Gastroesophageal sphincter (tissue), 4 donors: ENCODE data around the gene CATSPERZ. TPM values are rescaled to one million over a fixed set of nuclear protein-coding genes. Genes with fewer than 3 reads are reported as not detected.

ENCODE experiments used
- ATAC-seq: fragments of 150-250 bp; one replicate; pipeline ENCODE4 v1.9.1; 2016; ENCODE audit warnings: mild to moderate bottlenecking, moderate library complexity
- H3K27ac ChIP-seq, 4 donors: fragments of 200-600 bp; sonication (generic) in 3 of 4; 1 replicate in 3 of 4; 2 replicates in 1 of 4; pipeline ENCODE4 v1.5.1; 2016 to 2019
- H3K27me3 ChIP-seq: fragments of 200-600 bp; sonication (generic); one replicate; pipeline ENCODE4 v1.5.1; 2019
- H3K36me3 ChIP-seq, 2 donors: fragments of 200-600 bp; sonication (generic); one replicate each; pipeline ENCODE4 v1.5.1; 2019; ENCODE audit warnings: control low read depth in 1 of 2
- H3K4me1 ChIP-seq, 3 donors: fragments of 200-600 bp; sonication (generic); 1 replicate in 2 of 3; 2 replicates in 1 of 3; pipeline ENCODE4 v1.5.1; 2016 to 2019; ENCODE audit warnings: control low read depth in 2 of 3
- H3K4me3 ChIP-seq, 2 donors: fragments of 200-600 bp; sonication (generic); one replicate each; pipeline ENCODE4 v1.5.1; 2019; ENCODE audit warnings: mild to moderate bottlenecking in 1 of 2, moderate library complexity in 1 of 2
- H3K9me3 ChIP-seq, 3 donors: fragments of 200-600 bp; sonication (generic); one replicate each; pipeline ENCODE4 v1.5.1; 2017 to 2019; ENCODE audit warnings: control low read depth in 2 of 3
- EP300 ChIP-seq: sonication (generic); formaldehyde crosslinking; IDR thresholded peaks from one replicate; pipeline ENCODE4 v1.6.1; 2017; ENCODE audit warnings: antibody characterized with exemption, mild to moderate bottlenecking
- POLR2A ChIP-seq, 2 donors: fragments of 450-650 bp; IDR thresholded peaks; one replicate each; pipeline ENCODE4 v1.6.1; 2017; ENCODE audit warnings: antibody characterized with exemption in 2 of 2, mild to moderate bottlenecking in 2 of 2, moderate library complexity in 1 of 2
- POLR2AphosphoS5 ChIP-seq: sonication (generic); formaldehyde crosslinking; IDR thresholded peaks from one replicate; pipeline ENCODE4 v1.6.1; 2017; ENCODE audit warnings: antibody characterized with exemption
- WGBS, 2 donors: methylation state at CpG; one replicate each; pipeline ENCODE4 v1.1.5; 2018; ENCODE audit warnings: low coverage in 1 of 2; 5-methylcytosine and 5-hydroxymethylcytosine counted together
- total RNA-seq, 4 donors: library from RNA; depleted of rRNA; stranded (reverse); fragments of >200 nt; gene quantifications; one replicate each; pipeline ENCODE4 v1.1.0, GENCODE V29; 2016
- TF ChIP-seq, protein P1 (sequence below), 4 experiments: fragments of 200-600 bp in 2 of 4; fragments of 450-650 bp in 2 of 4; sonication (generic) in 1 of 4; IDR thresholded peaks; one replicate each; pipeline ENCODE4 v1.5.1; 2017 to 2019; ENCODE audit warnings: antibody characterized with exemption in 4 of 4, mild to moderate bottlenecking in 2 of 4, moderate library complexity in 2 of 4

The CATSPERZ gene
- total RNA-seq, 4 donors from 2014 or later, result not detected

DNA sequence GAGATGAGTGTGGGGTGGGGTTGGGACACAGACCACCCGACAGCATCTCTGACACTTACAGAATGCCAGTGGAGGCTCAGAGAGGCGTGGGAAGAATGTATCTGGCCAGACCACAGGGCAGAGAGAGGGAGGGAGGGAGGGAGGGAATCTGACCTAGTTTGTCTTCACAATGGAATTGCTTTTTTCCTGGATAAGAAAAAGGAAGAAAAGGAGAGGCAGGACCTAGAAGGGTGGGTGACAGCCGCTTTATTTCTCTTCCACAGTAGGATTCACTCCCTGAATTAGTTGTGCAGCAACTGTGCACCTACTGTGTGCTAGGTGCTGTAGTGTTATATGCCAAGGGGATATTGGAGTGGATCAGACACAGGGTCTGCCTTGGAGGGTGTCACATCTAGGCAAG, 5.4 kb upstream of the CATSPERZ start:
- Histone ChIP-seq H3K4me1 (peaks cover 0 to 30% (median 21%) of the 10 kb centered on the region in 3 donors), H3K27ac (no peak overlapping the region), H3K36me3 (peaks cover 0 to 2% of the 10 kb centered on the region in 2 donors), H3K27me3 (peaks cover 100% of the 10 kb centered on the region), H3K9me3 (no peaks in the 10 kb centered on the region), H3K4me3 (no peak overlapping the region)
- no peak for ATAC-seq
- TF ChIP-seq, protein P1, sequence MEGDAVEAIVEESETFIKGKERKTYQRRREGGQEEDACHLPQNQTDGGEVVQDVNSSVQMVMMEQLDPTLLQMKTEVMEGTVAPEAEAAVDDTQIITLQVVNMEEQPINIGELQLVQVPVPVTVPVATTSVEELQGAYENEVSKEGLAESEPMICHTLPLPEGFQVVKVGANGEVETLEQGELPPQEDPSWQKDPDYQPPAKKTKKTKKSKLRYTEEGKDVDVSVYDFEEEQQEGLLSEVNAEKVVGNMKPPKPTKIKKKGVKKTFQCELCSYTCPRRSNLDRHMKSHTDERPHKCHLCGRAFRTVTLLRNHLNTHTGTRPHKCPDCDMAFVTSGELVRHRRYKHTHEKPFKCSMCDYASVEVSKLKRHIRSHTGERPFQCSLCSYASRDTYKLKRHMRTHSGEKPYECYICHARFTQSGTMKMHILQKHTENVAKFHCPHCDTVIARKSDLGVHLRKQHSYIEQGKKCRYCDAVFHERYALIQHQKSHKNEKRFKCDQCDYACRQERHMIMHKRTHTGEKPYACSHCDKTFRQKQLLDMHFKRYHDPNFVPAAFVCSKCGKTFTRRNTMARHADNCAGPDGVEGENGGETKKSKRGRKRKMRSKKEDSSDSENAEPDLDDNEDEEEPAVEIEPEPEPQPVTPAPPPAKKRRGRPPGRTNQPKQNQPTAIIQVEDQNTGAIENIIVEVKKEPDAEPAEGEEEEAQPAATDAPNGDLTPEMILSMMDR (IDR thresholded peaks at IDR 0.05), result no peak
- TF ChIP-seq EP300 (no peak), POLR2A (IDR thresholded peaks at IDR 0.05) (no peak), POLR2AphosphoS5 (no peak)
- WGBS, 2 donors, result 14 to 35% methylated on average over 3 of the region's 3 CpGs

DNA sequence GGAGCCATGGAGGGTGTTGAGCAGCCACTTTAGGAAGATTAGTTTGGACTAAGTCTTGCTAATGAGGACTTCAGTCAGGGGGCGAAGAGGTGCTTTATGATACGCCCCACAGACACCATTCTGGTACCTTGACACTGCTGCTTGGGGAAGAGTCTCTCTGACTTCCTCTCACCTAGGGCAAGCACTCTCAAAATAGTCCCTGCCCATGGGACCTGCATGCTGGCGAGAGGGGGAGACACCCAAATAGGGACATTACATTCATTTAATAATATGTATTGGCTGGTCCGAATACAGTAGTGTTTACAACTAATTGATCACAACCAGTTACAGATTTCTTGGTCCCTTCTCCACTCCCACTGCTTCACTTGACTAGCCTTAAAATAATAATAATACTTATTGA, 4.4 kb upstream of the CATSPERZ start:
- H3K36me3 ChIP-seq, result no peaks in the 10 kb centered on the region
- ATAC-seq, result no peak
- H3K27ac ChIP-seq, result no peak overlapping the region
- H3K9me3 ChIP-seq, result no peaks in the 10 kb centered on the region
- peaks cover 100% of the 10 kb centered on the region for H3K27me3 ChIP-seq
- H3K4me3 ChIP-seq, result no peak overlapping the region
- TF ChIP-seq POLR2AphosphoS5 (no peak), POLR2A (IDR thresholded peaks at IDR 0.05) (no peak), EP300 (no peak)
- TF ChIP-seq, protein P1 (IDR thresholded peaks at IDR 0.05), result no peak
- 79 to 94% methylated on average over 2 to 4 of the region's 4 CpGs for WGBS, 2 donors
- H3K4me1 ChIP-seq, result peaks cover 0 to 40% (median 28%) of the 10 kb centered on the region in 3 donors

DNA sequence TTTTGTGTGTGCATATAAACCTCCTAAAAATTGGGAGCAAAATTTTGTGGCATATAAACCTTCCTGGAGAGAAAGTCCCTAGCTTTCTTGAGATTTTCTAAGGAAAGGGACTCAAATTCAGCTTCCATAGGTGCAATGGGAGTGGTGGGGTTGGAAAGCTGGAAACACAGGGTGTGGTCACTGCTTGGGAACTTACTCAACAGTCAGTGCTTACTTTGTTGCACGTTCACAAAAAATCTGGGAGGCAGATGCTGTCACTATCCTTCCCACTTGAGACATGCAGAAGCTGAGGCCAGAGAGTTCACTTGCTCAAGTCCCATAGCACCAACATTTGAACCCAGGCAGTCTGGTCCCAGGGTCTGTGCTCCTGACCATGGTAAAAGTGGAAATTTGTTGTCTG, 3.9 kb upstream of the CATSPERZ start:
- Histone ChIP-seq H3K27me3 (peaks cover 98% of the 10 kb centered on the region), H3K36me3 (no peaks in the 10 kb centered on the region), H3K9me3 (no peaks in the 10 kb centered on the region), H3K4me3 (no peak overlapping the region), H3K4me1 (peaks cover 0 to 41% (median 25%) of the 10 kb centered on the region in 3 donors), H3K27ac (no peak overlapping the region)
- TF ChIP-seq EP300, result no peak
- TF ChIP-seq, protein P1 (IDR thresholded peaks at IDR 0.05), result no peak
- no peak for TF ChIP-seq POLR2AphosphoS5
- no peak for TF ChIP-seq POLR2A (IDR thresholded peaks at IDR 0.05)
- 0% methylated on average over 1 of the region's 1 CpG; no CpG with 5 or more reads in 1 of the 2 donors for WGBS, 2 donors
- ATAC-seq, result no peak

DNA sequence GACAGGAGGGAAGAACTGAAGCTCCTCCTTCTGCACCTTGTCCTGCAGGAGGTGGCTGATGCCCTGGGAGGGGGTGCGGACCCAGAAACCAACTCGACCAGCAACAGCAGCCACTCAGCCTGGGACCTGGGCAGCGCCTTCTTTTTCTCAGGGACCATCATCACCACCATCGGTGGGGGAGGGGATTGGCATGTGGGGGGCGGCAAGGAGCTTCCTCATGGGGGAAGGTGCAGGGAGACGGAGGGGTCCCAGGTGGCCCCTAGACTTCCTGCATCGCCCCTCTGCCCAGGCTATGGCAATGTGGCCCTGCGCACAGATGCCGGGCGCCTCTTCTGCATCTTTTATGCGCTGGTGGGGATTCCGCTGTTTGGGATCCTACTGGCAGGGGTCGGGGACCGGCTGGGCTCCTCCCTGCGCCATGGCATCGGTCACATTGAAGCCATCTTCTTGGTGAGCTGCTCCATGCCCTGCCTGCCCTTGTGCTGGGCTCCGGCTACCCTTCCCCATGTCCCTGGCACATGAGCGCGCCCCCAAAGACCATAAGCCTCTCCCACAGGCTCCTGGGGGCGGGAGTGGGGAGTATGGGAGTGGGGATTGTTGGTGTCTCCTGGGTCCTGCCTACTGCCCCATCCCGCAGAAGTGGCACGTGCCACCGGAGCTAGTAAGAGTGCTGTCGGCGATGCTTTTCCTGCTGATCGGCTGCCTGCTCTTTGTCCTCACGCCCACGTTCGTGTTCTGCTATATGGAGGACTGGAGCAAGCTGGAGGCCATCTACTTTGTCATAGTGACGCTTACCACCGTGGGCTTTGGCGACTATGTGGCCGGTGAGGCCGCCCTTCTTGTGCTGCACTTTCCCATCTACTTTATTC, 3.1 kb upstream of the CATSPERZ start:
- H3K36me3 ChIP-seq, result no peaks in the 10 kb centered on the region
- 11 to 18% methylated on average over 7 to 14 of the region's 34 CpGs for WGBS, 2 donors
- no peak overlapping the region for H3K4me3 ChIP-seq
- no peaks in the 10 kb centered on the region for H3K9me3 ChIP-seq
- peaks cover 98% of the 10 kb centered on the region for H3K27me3 ChIP-seq
- H3K27ac ChIP-seq, result no peak overlapping the region
- TF ChIP-seq EP300, result no peak
- TF ChIP-seq, protein P1 (IDR thresholded peaks at IDR 0.05), result no peak
- TF ChIP-seq POLR2AphosphoS5, result no peak
- ATAC-seq, result no peak
- peaks cover 0 to 39% (median 18%) of the 10 kb centered on the region in 3 donors for H3K4me1 ChIP-seq
